TTC549 (cell line): ENCODE measurements around the gene APBA1.

Source experiments
- FAIRE-seq: peaks from 2 replicates; lab custom pipeline; 2012; peaks lifted over from hg19 to GRCh38; lab: Jason Lieb, UNC

The APBA1 gene

DNA sequence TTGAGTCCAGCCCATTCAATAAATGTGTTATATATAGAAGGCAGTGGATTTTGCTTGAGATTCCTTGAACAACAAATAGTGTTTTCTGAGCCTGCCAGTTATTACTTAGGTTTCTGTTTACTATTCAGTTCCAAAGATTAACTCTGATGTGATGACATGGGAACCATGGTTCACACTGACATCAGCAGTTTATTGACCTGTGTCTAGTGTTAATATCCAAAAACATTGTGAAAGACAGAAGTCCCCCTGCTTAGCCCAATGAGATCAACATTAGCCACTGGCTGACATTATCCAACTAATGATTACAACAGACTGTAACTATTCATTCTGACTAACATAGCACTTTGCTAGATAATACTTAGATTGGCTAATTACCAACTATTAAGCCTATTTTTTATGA lies 14.9 kb downstream of the APBA1 start:
- no peak for FAIRE-seq

- no peak for FAIRE-seq
Observed at GRCh38 chr9:69655065-69655464, 17.1 kb downstream of the APBA1 start.

- no peak for FAIRE-seq
Observed at GRCh38 chr9:69653261-69653660, 18.9 kb downstream of the APBA1 start.

DNA sequence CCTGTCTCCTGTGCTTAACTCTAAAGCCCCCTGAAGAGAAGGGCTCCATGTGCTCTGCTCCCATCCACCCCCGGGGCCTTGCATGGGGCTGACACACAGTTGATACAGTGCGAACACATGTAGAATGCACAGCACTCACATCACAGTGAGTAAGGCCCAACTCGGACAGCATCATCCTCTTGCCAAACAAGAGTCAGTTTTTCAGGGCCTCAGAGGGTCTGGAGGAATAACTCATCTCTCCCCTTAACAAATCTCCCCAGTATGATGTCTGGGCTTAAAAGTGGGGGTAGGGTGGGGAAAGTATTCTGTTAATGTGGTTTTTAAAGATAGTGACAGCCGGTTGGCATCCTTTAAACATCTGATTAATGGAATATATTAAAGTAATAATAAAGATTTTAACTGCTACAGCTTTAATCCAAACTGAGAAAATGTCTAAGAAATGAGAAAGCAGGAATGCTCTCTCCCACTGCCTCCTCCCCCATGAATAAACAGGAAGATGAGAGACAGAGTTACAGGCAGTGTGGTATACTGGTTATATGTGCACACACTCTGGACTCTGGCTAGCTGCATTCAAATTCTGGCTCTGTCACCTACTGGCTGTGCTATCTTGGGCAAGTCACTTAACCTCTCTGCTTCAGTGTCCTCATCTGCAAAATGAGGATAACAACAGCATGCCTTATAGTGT lies 22.5 kb downstream of the APBA1 start:
- no peak for FAIRE-seq

DNA sequence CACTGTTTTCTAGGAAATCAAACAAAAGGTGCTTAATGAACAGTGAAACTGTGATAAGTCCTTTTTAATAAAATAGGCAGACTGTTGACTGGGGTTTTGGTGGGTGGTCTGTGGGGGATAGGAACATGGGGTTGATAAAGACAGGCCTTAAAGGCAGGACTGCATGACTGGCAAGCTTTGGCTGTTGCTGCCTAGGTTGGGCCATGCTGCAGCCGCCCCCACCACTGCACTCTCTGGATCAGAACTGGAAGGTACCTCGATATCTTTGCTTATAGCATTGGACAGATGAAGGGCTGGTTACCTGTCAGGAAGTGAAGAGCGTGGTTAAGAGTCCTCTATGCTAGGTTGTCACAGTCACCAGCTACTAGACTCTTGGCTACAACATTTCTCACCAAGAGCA lies 24.4 kb downstream of the APBA1 start:
- no peak for FAIRE-seq

DNA sequence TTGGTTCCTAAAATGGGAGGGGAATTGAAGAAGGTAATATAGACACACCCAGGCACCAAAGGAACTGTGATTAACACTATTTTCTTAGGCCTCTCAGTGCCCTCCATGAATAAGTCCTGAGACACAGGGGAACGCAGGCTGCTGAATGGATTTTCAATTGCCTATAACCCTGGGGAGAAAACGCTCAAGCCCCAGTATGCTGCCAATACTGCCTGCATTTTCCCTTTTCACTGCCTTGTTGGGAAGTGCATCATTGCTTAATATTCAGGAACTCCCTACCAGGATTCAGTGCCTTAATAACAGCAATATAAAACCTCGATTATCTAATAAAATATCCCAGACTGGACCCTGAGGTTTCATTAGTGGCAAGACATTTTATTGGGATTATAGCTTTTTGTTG lies 25.4 kb downstream of the APBA1 start:
- no peak for FAIRE-seq

- no peak for FAIRE-seq
Observed at GRCh38 chr9:69645488-69645887, 26.7 kb downstream of the APBA1 start.

DNA sequence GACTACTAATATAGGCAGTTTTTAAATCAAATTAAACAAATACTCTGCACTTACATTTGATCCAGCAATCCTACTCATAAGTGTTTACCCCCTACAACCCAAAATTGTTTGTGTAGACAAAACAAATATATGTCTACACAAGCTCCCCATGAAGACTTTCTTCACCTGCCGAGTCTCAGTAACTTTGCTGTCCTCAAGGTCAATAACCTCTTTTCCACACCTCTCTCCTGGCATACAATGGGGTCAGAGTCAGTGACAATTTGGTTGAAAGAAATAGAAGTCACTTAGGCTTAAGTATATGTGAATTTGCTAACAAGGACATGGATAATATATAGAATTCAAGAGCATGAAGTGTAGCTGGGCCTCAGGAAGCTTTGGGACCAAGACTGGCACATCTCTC lies 29.1 kb downstream of the APBA1 start:
- no peak for FAIRE-seq

GRCh38 chr9:69637817-69638200 lies 34.4 kb downstream of the APBA1 start:
- no peak for FAIRE-seq

- no peak for FAIRE-seq
Observed at GRCh38 chr9:69637193-69637816, 34.9 kb downstream of the APBA1 start.

- no peak for FAIRE-seq
Observed at GRCh38 chr9:69633716-69634115, 38.5 kb downstream of the APBA1 start.

DNA sequence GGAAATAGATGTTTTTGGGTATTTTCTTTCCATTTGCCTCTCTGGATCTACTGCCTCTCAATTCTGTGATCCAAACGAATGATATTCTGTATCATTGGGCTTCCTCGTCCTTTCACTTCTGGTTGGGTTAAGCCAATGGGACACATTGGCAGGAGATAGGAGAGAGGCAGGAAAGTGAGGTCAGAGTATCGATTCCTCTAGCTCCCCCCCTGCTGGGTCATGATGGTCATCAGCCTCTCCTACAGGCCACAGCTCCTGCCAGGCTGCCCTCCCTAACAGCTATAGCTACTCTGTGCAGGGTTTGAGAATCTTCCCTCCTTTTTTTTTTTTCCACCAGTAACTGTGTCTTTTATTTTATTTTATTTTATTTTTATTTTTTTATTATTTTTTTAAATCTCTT lies 39.4 kb downstream of the APBA1 start:
- FAIRE-seq = no peak

GRCh38 chr9:69627281-69627680 lies 44.9 kb downstream of the APBA1 start:
- FAIRE-seq = no peak

DNA sequence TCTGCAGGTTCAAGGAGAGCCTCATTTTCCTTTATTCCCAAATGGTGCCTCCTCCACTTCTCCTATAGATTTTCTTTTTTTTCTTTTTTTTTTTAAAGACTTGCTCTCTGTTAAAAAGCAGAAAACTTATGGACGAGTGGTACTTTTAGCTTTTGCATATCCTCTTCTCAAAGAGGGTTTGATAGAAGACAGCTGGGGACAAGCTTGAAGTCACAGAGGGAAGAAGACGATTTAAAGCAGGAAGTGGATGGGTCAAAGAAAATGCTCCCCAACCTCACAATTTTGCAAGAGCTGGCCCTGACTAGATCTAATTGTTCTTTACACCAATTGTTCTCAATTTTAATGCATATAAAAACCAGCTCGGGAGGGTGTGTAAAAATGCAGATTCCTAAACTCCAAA lies 48.9 kb downstream of the APBA1 start:
- no peak for FAIRE-seq

GRCh38 chr9:69622676-69623075 lies 49.5 kb downstream of the APBA1 start:
- no peak for FAIRE-seq

DNA sequence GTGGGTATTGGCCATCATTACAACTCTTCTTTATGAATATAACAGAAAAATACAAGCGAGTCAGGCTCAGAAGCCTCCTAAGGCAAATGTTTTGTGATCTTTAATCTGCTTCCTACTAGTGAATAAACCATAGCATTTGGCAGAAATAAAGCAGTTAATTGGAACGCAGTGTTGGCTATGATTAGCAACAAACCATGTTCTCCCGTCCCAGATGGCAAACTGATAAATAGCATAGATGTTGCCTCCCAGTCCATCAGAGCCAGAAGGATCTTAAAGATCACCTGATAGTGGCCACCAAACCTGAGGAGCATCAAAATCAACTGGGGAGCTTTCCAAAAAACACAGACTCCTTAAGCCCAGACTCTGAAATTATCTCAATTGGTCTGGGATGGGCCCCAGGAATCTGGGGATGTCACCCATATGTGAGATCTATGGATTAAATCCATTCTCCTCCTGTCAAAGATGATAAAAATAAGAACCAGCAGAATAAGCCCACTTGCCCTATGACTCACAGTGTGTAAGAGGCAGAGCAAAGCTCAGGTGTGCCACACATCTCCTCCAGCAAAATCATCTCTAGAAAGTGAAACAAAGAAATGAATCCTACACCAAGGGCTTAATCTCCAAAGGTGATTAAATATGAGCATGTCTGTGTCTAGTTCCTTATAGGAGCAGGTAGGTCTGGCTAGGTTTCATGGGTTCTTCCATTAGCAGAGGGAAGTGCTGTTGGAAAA lies 50.3 kb downstream of the APBA1 start:
- no peak for FAIRE-seq

DNA sequence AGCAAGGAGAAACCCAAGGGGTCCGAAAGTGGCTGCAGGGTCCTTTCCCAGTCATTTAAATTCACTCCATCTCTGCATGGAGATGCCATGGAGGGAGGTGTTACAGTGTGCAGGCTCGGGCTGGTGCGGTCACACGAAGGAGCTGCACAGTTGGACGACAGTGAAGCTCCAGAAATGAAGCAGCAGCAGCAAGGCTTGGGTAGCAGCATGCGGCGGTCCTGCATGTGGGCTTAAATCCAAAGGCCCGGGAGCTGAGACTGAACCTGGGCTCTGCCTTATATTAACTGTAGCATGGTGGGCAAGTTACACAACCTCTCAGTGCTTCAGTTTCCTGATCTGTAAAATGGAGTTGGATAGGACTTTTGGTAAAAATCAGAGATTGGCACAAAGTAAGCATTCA lies 51.4 kb downstream of the APBA1 start:
- FAIRE-seq = no peak

- no peak for FAIRE-seq
Observed at GRCh38 chr9:69619233-69619632, 52.9 kb downstream of the APBA1 start.

- no peak for FAIRE-seq
Observed at GRCh38 chr9:69617006-69617405, 55.2 kb downstream of the APBA1 start.

- FAIRE-seq = no peak
Observed at GRCh38 chr9:69615880-69616279, 56.3 kb downstream of the APBA1 start.

DNA sequence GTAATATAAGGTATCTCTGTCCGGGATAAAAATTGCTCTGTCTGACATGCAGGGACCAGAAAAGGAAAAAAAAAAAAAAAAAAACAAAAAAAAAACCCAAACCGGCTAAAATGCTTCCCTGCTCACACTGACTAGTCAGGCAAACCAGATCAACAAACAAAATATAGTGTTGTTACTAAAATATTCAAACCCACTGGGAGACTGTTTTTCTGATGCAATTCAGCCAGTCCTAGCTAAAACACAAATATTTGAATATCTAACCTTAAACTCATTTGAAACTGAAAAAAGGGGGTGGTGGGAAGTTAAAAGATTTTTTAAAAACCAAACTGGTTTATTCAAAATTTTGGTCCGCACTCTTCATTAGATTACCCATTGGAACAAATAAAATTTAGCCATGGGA lies 61.0 kb downstream of the APBA1 start:
- FAIRE-seq = no peak

DNA sequence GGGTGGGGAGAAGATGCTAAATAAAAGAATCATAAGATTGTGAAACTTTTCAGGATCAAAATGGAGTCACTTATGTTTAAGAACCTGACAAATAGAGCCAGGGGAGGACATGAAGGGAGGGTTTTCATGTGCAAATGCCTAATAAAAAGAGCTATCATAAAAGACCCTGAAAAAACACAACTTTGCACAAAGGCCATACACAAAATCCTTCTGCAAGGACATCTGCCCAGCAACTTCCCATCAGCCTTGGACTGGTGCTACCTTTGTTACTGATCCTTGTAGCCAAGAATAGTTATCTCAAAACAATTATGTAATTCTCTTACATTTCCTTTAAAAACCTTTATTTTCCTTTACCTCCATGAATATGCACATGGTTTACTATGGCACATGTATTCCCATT lies 63.0 kb downstream of the APBA1 start:
- no peak for FAIRE-seq

- no peak for FAIRE-seq
Observed at GRCh38 chr9:69606089-69606488, 66.1 kb downstream of the APBA1 start.

- no peak for FAIRE-seq
Observed at GRCh38 chr9:69605406-69605805, 66.8 kb downstream of the APBA1 start.
